Upper lobe of right lung (tissue), 1 donor: Measurements from ENCODE around the gene STT3B. TPM values are rescaled to one million over a fixed set of nuclear protein-coding genes. Genes with fewer than 3 reads are reported as not detected.

Experiments
- ATAC-seq: fragments of 200-7000 bp; cut with Tn5 transposase; one replicate; pipeline ENCODE4 v1.9.1; 2020; ENCODE audit warnings: mild to moderate bottlenecking, moderate library complexity
- DNase-seq: peaks from one replicate; pipeline ENCODE4 v3.0.0-alpha.2; 2020
- H3K27ac ChIP-seq: fragments of 200-600 bp; one replicate; pipeline ENCODE4 v1.8.0; 2022
- H3K27me3 ChIP-seq: fragments of 200-600 bp; one replicate; pipeline ENCODE4 v1.8.0; 2022; ENCODE audit warnings: mild to moderate bottlenecking
- H3K36me3 ChIP-seq: fragments of 200-600 bp; one replicate; pipeline ENCODE4 v1.8.0; 2022
- H3K4me1 ChIP-seq: fragments of 200-600 bp; one replicate; pipeline ENCODE4 v1.8.0; 2022
- H3K4me3 ChIP-seq: fragments of 200-600 bp; one replicate; pipeline ENCODE4 v1.8.0; 2022; ENCODE audit warnings: mild to moderate bottlenecking
- H3K9me3 ChIP-seq: fragments of 200-600 bp; one replicate; pipeline ENCODE4 v1.8.0; 2022
- intact Hi-C: fragments of 100-400 bp; cut with DNase I; formaldehyde crosslinking; loops from one replicate; pipeline ENCODE4 v1.11.0; 2022
- total RNA-seq: library from RNA; stranded (reverse); fragmentation: NEBNext Ultra II Directional; extraction: Animal tissue kit (Norgen Biotek cat#: 25700); gene quantifications from one replicate; pipeline ENCODE4 v1.2.1, GENCODE V29; 2021
- TF ChIP-seq, protein P1 (sequence below): fragments of 200-600 bp; IDR thresholded peaks from one replicate; pipeline ENCODE4 v1.8.0; 2022; ENCODE audit warnings: antibody characterized with exemption
- donor health status: DM: no; HTN: yes; CAD: no; lungs with severe emphysema.

The STT3B gene
- total RNA-seq, 1 donor from 2014 or later = 129 TPM

DNA sequence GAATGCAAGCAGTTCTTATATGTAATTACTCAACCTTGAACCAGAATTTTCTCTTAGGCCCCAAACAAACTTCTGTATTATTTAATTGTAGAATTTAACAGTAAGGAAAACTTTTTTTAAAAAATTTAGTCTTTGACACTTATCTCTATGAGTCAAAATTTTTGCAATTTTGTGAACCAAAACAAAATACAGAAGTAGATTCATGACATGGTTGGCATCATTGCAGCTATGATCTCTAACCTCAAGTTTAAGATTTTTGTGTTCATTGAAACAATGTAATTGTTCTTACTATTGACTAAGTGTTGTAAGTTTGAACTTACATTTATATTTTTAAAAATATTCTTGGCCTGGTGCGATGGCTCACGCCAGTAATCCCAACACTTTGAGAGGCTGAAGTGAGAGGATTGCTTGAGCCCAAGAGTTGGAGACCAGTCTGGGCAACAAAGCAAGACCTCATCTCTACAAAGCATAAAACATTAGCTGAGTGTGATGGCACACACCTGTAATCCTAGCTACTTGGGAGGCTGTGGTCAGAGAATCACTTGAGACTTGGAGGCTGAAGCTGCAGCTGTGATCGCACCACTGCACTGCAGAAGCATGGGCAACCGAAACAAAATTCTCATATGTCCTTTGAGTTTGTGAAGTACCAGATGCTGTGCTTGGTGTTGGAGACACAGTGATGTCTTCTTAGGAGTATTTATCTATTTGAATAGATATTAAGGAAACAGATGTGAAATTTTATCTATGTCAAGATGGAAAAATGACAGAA is 39.7 kb downstream of the STT3B start:
- Histone ChIP-seq H3K27ac (no peak overlapping the region), H3K4me3 (no peak overlapping the region), H3K4me1 (peaks cover 15% of the 10 kb centered on the region), H3K27me3 (no peaks in the 10 kb centered on the region), H3K36me3 (no peaks in the 10 kb centered on the region), H3K9me3 (no peaks in the 10 kb centered on the region)
- DNase-seq (no peak), ATAC-seq (no peak)
- TF ChIP-seq, protein P1, sequence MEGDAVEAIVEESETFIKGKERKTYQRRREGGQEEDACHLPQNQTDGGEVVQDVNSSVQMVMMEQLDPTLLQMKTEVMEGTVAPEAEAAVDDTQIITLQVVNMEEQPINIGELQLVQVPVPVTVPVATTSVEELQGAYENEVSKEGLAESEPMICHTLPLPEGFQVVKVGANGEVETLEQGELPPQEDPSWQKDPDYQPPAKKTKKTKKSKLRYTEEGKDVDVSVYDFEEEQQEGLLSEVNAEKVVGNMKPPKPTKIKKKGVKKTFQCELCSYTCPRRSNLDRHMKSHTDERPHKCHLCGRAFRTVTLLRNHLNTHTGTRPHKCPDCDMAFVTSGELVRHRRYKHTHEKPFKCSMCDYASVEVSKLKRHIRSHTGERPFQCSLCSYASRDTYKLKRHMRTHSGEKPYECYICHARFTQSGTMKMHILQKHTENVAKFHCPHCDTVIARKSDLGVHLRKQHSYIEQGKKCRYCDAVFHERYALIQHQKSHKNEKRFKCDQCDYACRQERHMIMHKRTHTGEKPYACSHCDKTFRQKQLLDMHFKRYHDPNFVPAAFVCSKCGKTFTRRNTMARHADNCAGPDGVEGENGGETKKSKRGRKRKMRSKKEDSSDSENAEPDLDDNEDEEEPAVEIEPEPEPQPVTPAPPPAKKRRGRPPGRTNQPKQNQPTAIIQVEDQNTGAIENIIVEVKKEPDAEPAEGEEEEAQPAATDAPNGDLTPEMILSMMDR = no peak
- intact Hi-C loops = no loop called here

DNA sequence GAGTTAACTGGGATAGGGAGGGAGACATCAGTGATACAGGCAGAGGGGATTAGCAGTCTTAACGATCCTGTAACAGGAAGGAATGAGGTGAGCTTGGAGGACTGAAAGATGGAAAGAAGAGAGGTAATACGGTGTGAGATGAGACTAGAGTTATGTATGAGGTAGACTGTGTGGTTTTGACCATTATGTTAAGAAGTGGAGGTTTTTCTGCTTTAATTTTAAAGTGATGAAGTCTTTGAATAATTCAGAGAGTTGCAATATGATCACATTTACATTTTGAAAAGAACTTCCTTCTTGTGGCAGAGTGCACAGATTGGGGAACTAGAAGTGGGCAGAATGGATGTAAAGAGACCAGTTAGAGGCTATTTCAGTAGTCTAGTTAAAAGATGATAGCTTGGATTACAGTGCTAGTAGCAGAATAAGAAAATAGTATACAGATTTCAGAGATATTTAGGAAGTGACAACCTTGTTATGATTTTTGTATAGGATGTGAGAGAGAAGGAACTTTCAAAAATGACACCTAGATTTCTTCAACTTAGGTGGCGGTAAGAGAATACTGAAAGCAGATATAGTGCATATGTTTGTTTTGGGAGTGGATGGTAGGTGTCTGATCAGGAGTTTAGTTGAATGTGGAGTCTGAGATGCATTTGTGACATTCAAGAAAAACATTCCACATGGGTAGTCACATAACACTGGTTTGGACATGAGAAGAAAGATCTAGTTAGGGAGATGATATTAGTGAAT is 40.5 kb downstream of the STT3B start:
- Histone ChIP-seq H3K4me1 (peaks cover 15% of the 10 kb centered on the region), H3K4me3 (no peak overlapping the region), H3K27me3 (no peaks in the 10 kb centered on the region), H3K27ac (no peak overlapping the region), H3K36me3 (no peaks in the 10 kb centered on the region), H3K9me3 (no peaks in the 10 kb centered on the region)
- TF ChIP-seq, protein P1 = no peak
- intact Hi-C loops = no loop called here
- peak; percentile 66 for ATAC-seq
- DNase-seq = no peak

- intact Hi-C loops = no loop called here
- no peaks in the 10 kb centered on the region for H3K9me3 ChIP-seq
- H3K4me1 ChIP-seq = peaks cover 15% of the 10 kb centered on the region
- H3K36me3 ChIP-seq = peaks cover 7% of the 10 kb centered on the region
- no peak overlapping the region for H3K27ac ChIP-seq
- no peak overlapping the region for H3K4me3 ChIP-seq
- DNase-seq (no peak), ATAC-seq (no peak)
- H3K27me3 ChIP-seq = no peaks in the 10 kb centered on the region
- TF ChIP-seq, protein P1 = no peak
These were observed 42.7 kb downstream of the STT3B start for GRCh38 chr3:31575448-31575847.

DNA sequence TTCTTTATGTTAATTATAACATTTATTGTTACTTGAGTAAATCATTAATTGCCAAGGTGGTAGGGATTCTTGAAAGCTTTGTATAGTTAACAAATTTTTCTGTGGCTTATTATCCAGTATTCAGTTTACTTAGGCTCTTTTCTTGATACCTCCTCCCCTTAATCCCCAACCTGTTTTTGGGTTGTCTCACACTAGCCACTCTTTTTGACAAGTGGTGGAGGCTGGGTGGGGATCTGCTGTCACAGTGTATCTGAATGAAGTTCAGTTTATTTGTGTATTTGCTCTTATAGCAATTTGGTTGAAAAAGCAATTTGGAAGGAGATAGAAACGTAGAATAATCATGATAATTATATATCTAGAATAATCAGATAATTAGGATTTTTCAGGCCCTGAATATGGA is 43.8 kb downstream of the STT3B start:
- Histone ChIP-seq H3K4me3 (no peak overlapping the region), H3K27me3 (no peaks in the 10 kb centered on the region), H3K4me1 (peaks cover 15% of the 10 kb centered on the region), H3K9me3 (no peaks in the 10 kb centered on the region), H3K27ac (no peak overlapping the region), H3K36me3 (peaks cover 15% of the 10 kb centered on the region)
- DNase-seq = no peak
- TF ChIP-seq, protein P1 = no peak
- no peak for ATAC-seq
- intact Hi-C loops = no loop called here

DNA sequence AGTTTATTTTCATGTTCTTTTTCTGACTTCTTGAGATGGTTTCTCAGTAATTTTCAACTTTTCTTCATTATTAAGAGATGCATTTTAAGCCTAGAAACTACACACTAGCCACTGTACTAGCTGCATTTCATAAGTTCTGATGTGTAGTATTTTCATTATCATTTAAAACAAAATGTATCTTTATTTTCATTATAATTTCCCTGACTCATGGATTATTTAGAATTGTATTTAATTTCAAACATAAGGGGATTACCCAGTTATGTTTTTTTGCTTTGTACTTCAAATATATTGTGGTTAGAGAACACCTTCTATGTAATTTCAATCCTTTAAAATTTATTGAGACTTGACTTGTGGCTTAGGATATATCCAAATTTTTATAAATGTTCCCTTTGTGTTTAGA is 44.5 kb downstream of the STT3B start:
- peaks cover 15% of the 10 kb centered on the region for H3K36me3 ChIP-seq

More for the DNA sequence above, 44.5 kb downstream of the STT3B start:
- DNase-seq (no peak), ATAC-seq (no peak)
- Histone ChIP-seq H3K4me1 (peaks cover 15% of the 10 kb centered on the region), H3K4me3 (no peak overlapping the region), H3K27me3 (no peaks in the 10 kb centered on the region), H3K27ac (no peak overlapping the region), H3K9me3 (no peaks in the 10 kb centered on the region)
- intact Hi-C loops = no loop called here
- TF ChIP-seq, protein P1 = no peak
